ENCODE results near the gene MTCH2. TPM values are rescaled to one million over a fixed set of nuclear protein-coding genes. Genes with fewer than 3 reads are reported as not detected.

MTCH2 gene
- total RNA-seq, 1 experiment from 2014 or later = 88.1 TPM

DNA sequence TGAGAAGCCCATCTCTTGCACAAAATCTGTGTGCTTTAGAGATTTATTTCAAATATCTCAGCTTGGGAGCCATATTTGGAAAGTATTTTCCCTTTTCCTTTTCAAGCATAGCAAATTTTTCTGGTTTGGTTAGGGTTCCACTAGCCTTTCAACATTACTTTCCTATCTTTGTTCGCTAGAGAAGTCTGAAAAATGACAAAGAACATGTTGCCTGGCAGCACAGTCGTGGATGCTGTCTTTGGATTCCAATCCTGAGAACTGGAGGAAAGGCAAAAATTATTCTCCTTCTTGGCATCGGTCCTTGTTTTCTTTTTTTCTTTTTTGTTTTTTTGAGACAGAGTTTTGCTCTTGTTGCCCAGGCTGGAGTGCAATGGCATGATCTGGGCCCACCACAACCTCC, 6.9 kb upstream of the MTCH2 start:
- no peak for TF ChIP-seq EZH2 (IDR thresholded peaks at IDR 0.05; ENCODE audit: low read length, unreplicated experiment)
- no peak for TF ChIP-seq CTCF (conservative IDR thresholded peaks at IDR 0.05; ENCODE audit: low read depth, low read length)
- TF ChIP-seq EZH2phosphoT487 (IDR thresholded peaks at IDR 0.05; ENCODE audit: borderline replicate concordance, low read length) = no peak
- Histone ChIP-seq H3K27me3 (ENCODE audit: low read length) (no peaks in the 10 kb centered on the region), H3K27ac (ENCODE audit: low read length) (no peak overlapping the region), H3K4me1 (ENCODE audit: insufficient read depth, low read length) (no peaks in the 10 kb centered on the region), H4K20me1 (ENCODE audit: low read length) (no peaks in the 10 kb centered on the region), H3K4me3 (ENCODE audit: low read length) (no peak overlapping the region), H3K9ac (ENCODE audit: low read length) (no peak overlapping the region), H2AFZ (ENCODE audit: low read length) (no peak overlapping the region), H3K79me2 (ENCODE audit: low read length) (no peaks in the 10 kb centered on the region), H3K9me2 (replicated peaks; ENCODE audit: low read length) (no peaks in the 10 kb centered on the region), H3K9me3 (ENCODE audit: low read length) (no peaks in the 10 kb centered on the region), H3K36me3 (ENCODE audit: low read depth, low read length) (no peaks in the 10 kb centered on the region), H3K4me2 (ENCODE audit: low read length) (no peak overlapping the region), H3F3A (ENCODE audit: low read length, unreplicated experiment) (no peaks in the 10 kb centered on the region)
- CTCF ChIA-PET = no interaction called here
- no peak for ATAC-seq
- intact Hi-C loops (cut with micrococcal nuclease) = no loop called here
- POLR2A ChIA-PET (ENCODE audit: unreplicated experiment) = no interaction called here
- no peak for DNase-seq
- BruUV-seq (replicated peaks) = no TSS peak

DNA sequence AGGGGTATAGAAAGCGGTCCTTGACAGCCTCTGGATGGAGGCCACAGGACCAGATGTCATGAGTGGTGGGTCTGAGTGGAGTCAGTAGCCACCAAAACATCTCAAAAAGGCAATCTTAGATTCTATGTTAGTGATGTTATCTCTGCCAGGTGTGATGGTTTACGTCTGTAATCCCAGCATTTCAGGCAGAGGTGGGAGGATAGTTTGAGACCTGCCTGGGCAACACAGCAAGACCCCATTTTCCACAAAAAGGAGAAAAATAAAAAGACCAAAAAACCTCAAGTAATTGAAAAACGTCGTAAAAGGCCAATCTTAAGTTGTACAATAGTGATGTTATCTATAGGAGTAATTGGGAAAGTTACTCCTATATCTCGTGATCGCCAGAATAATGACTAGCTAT, 3.7 kb upstream of the MTCH2 start:
- H3K79me2 ChIP-seq (ENCODE audit: low read length) = peaks cover 12% of the 10 kb centered on the region
- no peaks in the 10 kb centered on the region for H3K9me3 ChIP-seq (ENCODE audit: low read length)
- no TSS peak for BruUV-seq (replicated peaks)
- TF ChIP-seq EZH2 (IDR thresholded peaks at IDR 0.05; ENCODE audit: low read length, unreplicated experiment) (no peak), CTCF (conservative IDR thresholded peaks at IDR 0.05; ENCODE audit: low read depth, low read length) (no peak), EZH2phosphoT487 (IDR thresholded peaks at IDR 0.05; ENCODE audit: borderline replicate concordance, low read length) (no peak)
- H3K9ac ChIP-seq (ENCODE audit: low read length) = no peak overlapping the region
- H3K4me3 ChIP-seq (ENCODE audit: low read length) = no peak overlapping the region
- DNase-seq = no peak
- no peak overlapping the region for H3K27ac ChIP-seq (ENCODE audit: low read length)
- ATAC-seq = no peak
- H4K20me1 ChIP-seq (ENCODE audit: low read length) = no peaks in the 10 kb centered on the region
- H3K27me3 ChIP-seq (ENCODE audit: low read length) = no peaks in the 10 kb centered on the region
- H3K9me2 ChIP-seq (replicated peaks; ENCODE audit: low read length) = no peaks in the 10 kb centered on the region
- H3K36me3 ChIP-seq (ENCODE audit: low read depth, low read length) = no peaks in the 10 kb centered on the region
- no peak overlapping the region for H3K4me2 ChIP-seq (ENCODE audit: low read length)
- no peak overlapping the region for H2AFZ ChIP-seq (ENCODE audit: low read length)
- POLR2A ChIA-PET (ENCODE audit: unreplicated experiment) = no interaction called here
- no peaks in the 10 kb centered on the region for H3F3A ChIP-seq (ENCODE audit: low read length, unreplicated experiment)
- intact Hi-C loops (cut with micrococcal nuclease) = no loop called here
- CTCF ChIA-PET = no interaction called here
- H3K4me1 ChIP-seq (ENCODE audit: insufficient read depth, low read length) = peaks cover 9% of the 10 kb centered on the region; the same call in 1 of the 2 replicates

DNA sequence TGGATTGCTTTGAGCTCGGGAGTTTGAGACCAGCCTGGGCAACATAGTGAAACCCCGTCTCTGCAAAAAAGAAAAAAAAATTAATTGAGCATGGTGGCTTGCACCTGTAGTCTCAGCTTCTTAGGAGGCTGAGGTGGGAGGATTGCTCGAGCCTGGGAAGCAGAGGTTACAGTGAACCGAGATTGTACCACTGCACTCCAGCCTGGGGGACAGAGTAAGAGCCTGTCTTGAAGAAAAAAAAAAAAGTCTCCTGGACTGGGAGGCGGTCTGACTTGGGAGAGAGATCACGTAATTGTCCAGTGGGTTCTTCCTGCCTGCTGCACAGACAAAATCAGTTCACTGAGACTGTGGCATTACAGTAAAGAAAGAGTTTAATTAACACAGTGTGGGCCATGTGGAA, 3.1 kb upstream of the MTCH2 start:
- H3K4me3 ChIP-seq (ENCODE audit: low read length) = no peak overlapping the region
- H3K36me3 ChIP-seq (ENCODE audit: low read depth, low read length) = no peaks in the 10 kb centered on the region
- ATAC-seq (no peak), DNase-seq (no peak)
- H3K9ac ChIP-seq (ENCODE audit: low read length) = no peak overlapping the region
- H3F3A ChIP-seq (ENCODE audit: low read length, unreplicated experiment) = no peaks in the 10 kb centered on the region
- H2AFZ ChIP-seq (ENCODE audit: low read length) = no peak overlapping the region
- ChIA-PET POLR2A (ENCODE audit: unreplicated experiment) (no interaction called here), CTCF (no interaction called here)
- H3K4me1 ChIP-seq (ENCODE audit: insufficient read depth, low read length) = peaks cover 14% of the 10 kb centered on the region; the same call in 1 of the 2 replicates
- H3K9me3 ChIP-seq (ENCODE audit: low read length) = no peaks in the 10 kb centered on the region
- peaks cover 18% of the 10 kb centered on the region for H3K79me2 ChIP-seq (ENCODE audit: low read length)
- H3K27me3 ChIP-seq (ENCODE audit: low read length) = no peaks in the 10 kb centered on the region
- no peaks in the 10 kb centered on the region for H4K20me1 ChIP-seq (ENCODE audit: low read length)
- H3K9me2 ChIP-seq (replicated peaks; ENCODE audit: low read length) = no peaks in the 10 kb centered on the region
- H3K27ac ChIP-seq (ENCODE audit: low read length) = no peak overlapping the region
- H3K4me2 ChIP-seq (ENCODE audit: low read length) = no peak overlapping the region
- no TSS peak for BruUV-seq (replicated peaks)
- intact Hi-C loops (cut with micrococcal nuclease) = no loop called here
- no peak for TF ChIP-seq EZH2 (IDR thresholded peaks at IDR 0.05; ENCODE audit: low read length, unreplicated experiment)
- TF ChIP-seq CTCF (conservative IDR thresholded peaks at IDR 0.05; ENCODE audit: low read depth, low read length) = no peak
- TF ChIP-seq EZH2phosphoT487 (IDR thresholded peaks at IDR 0.05; ENCODE audit: borderline replicate concordance, low read length) = no peak

Data from PC-3 (cell line).